ENCODE data around the gene OTOL1. TPM values are rescaled to one million over a fixed set of nuclear protein-coding genes. Genes with fewer than 3 reads are reported as not detected.

Gene OTOL1
- total RNA-seq, 4 donors from 2014 or later, result not detected

GRCh38 chr3:161549261-161549660 is 52.7 kb downstream of the OTOL1 start:
- in situ Hi-C loops (cut with MboI; ENCODE audit: low sequenced_read_pairs in 4 of 4), result no loop called here
- no peak for ATAC-seq
- no peaks in the 10 kb centered on the region for H3K27me3 ChIP-seq
- no peaks in the 10 kb centered on the region for H3K9me3 ChIP-seq
- H3K27ac ChIP-seq, result no peak overlapping the region
- H3K36me3 ChIP-seq, result no peaks in the 10 kb centered on the region
- no peak for TF ChIP-seq POLR2A (IDR thresholded peaks at IDR 0.05)
- no peak for TF ChIP-seq CTCF (IDR thresholded peaks at IDR 0.05 in 4 of 5, conservative IDR thresholded peaks at IDR 0.05 in 1 of 5)
- H3K4me1 ChIP-seq, result no peaks in the 10 kb centered on the region
- DNase-seq, result no peak
- no peak overlapping the region for H3K4me3 ChIP-seq
- intact Hi-C loops (cut with DNase I; ENCODE audit: low total_unique reads), result no loop called here

- no peaks in the 10 kb centered on the region for H3K27me3 ChIP-seq
- no peaks in the 10 kb centered on the region for H3K9me3 ChIP-seq
- in situ Hi-C loops (cut with MboI; ENCODE audit: low sequenced_read_pairs in 4 of 4), result no loop called here
- no peak for TF ChIP-seq POLR2A (IDR thresholded peaks at IDR 0.05)
- no peak overlapping the region for H3K4me3 ChIP-seq
- ATAC-seq (no peak), DNase-seq (no peak)
- intact Hi-C loops (cut with DNase I; ENCODE audit: low total_unique reads), result no loop called here
- no peak overlapping the region for H3K27ac ChIP-seq
- H3K36me3 ChIP-seq, result no peaks in the 10 kb centered on the region
- no peaks in the 10 kb centered on the region for H3K4me1 ChIP-seq
These were observed 54.0 kb downstream of the OTOL1 start for GRCh38 chr3:161550491-161551195.

- DNase-seq, result no peak
- Histone ChIP-seq H3K4me1 (no peaks in the 10 kb centered on the region), H3K27ac (no peak overlapping the region), H3K27me3 (no peaks in the 10 kb centered on the region), H3K9me3 (no peaks in the 10 kb centered on the region), H3K36me3 (no peaks in the 10 kb centered on the region), H3K4me3 (no peak overlapping the region)
- in situ Hi-C loops (cut with MboI; ENCODE audit: low sequenced_read_pairs in 4 of 4) (no loop called here), intact Hi-C loops (cut with DNase I; ENCODE audit: low total_unique reads) (no loop called here)
- ATAC-seq, result no peak
- TF ChIP-seq CTCF (IDR thresholded peaks at IDR 0.05 in 4 of 5, conservative IDR thresholded peaks at IDR 0.05 in 1 of 5) (no peak), POLR2A (IDR thresholded peaks at IDR 0.05) (no peak)
These were observed 55.1 kb downstream of the OTOL1 start for GRCh38 chr3:161551697-161552096.

- intact Hi-C loops (cut with DNase I; ENCODE audit: low total_unique reads), result no loop called here
- no peak overlapping the region for H3K4me3 ChIP-seq
- H3K27ac ChIP-seq, result no peak overlapping the region
- no peaks in the 10 kb centered on the region for H3K36me3 ChIP-seq
- ATAC-seq (no peak), DNase-seq (no peak)
- TF ChIP-seq CTCF (IDR thresholded peaks at IDR 0.05 in 4 of 5, conservative IDR thresholded peaks at IDR 0.05 in 1 of 5) (no peak), POLR2A (IDR thresholded peaks at IDR 0.05) (no peak)
- in situ Hi-C loops (cut with MboI; ENCODE audit: low sequenced_read_pairs in 4 of 4), result no loop called here
- H3K27me3 ChIP-seq, result no peaks in the 10 kb centered on the region
- H3K4me1 ChIP-seq, result no peaks in the 10 kb centered on the region
- H3K9me3 ChIP-seq, result no peaks in the 10 kb centered on the region
These were observed 56.5 kb downstream of the OTOL1 start for GRCh38 chr3:161552984-161553560.

Other genes starting within 250 kb of the OTOL1 start
- gene SPTSSB, start 125.3 kb upstream of the OTOL1 start, total RNA-seq, result not detected

All from gastrocnemius medialis (tissue), 4 donors.